ENCODE results near the gene ATP6V0D1. TPM values are rescaled to one million over a fixed set of nuclear protein-coding genes. Genes with fewer than 3 reads are reported as not detected.
"Not testable (repeated sequence)": the region's sequence is repeated elsewhere in the genome, so short reads cannot be mapped to it uniquely, and the experiment has no call there.

ATP6V0D1 gene
- total RNA-seq, 1 experiment from 2014 or later, result 43.0 TPM

GRCh38 chr16:67514382-67514828 is 33.4 kb upstream of the ATP6V0D1 start:
- Histone ChIP-seq H3K14ac (ENCODE audit: insufficient read depth, low read length) (no peak overlapping the region), H3K9me3 (ENCODE audit: control insufficient read depth, low read depth, low read length) (no peaks in the 10 kb centered on the region)
- WGBS (ENCODE audit: extremely low coverage, insufficient read length, low lambda C conversion rate), result no CpG with 5 or more reads among the region's 8 CpGs

GRCh38 chr16:67513892-67514291 is 32.9 kb upstream of the ATP6V0D1 start:
- not testable (repeated sequence) for H3K9ac ChIP-seq (ENCODE audit: extremely low read depth, insufficient read length, low read length); H3K79me1 ChIP-seq (ENCODE audit: insufficient read depth, low read depth, low read length, poor library complexity, severe bottlenecking); H2BK5ac ChIP-seq (ENCODE audit: insufficient read length, low read length); H2AK5ac ChIP-seq (ENCODE audit: insufficient read length, low read length); H3K18ac ChIP-seq (ENCODE audit: insufficient read length, low read depth, low read length); H3K14ac ChIP-seq (ENCODE audit: insufficient read depth, low read length); H4K20me1 ChIP-seq (ENCODE audit: control insufficient read depth, insufficient read depth, insufficient read length); H2BK120ac ChIP-seq (ENCODE audit: low read depth, low read length, poor library complexity, severe bottlenecking); DNase-seq; H3K56ac ChIP-seq (ENCODE audit: insufficient read length, low read depth, low read length); H3K4me2 ChIP-seq (ENCODE audit: insufficient read depth, insufficient read length, low read length); H3T11ph ChIP-seq (ENCODE audit: low read length); H2AFZ ChIP-seq (ENCODE audit: low read length); H3K4me3 Mint-ChIP-seq; H3K4me1 ChIP-seq (ENCODE audit: insufficient read depth, low read length); H3K4me1 Mint-ChIP-seq; H3K9me3 Mint-ChIP-seq; H2BK12ac ChIP-seq (ENCODE audit: insufficient read length, low read depth, low read length); H3K36me3 Mint-ChIP-seq (ENCODE audit: insufficient read depth in 1 of 3, low read depth in 3 of 3); H3K23ac ChIP-seq (ENCODE audit: insufficient read length, low read depth, low read length); H4K91ac ChIP-seq (ENCODE audit: insufficient read length, low read depth, low read length); H3K27ac ChIP-seq (ENCODE audit: insufficient read length, low read depth, low read length); H3K9me3 ChIP-seq (ENCODE audit: control insufficient read depth, low read depth, low read length); H3K27ac Mint-ChIP-seq; H4K8ac ChIP-seq (replicated peaks; ENCODE audit: insufficient read length, low read depth, low read length); H2BK20ac ChIP-seq (ENCODE audit: low read depth, low read length, poor library complexity, severe bottlenecking); H2BK15ac ChIP-seq (ENCODE audit: low read depth, low read length); H3K4ac ChIP-seq (ENCODE audit: low read depth, low read length); H4K5ac ChIP-seq (ENCODE audit: insufficient read length, low read depth, low read length); H3K27me3 ChIP-seq (ENCODE audit: insufficient read depth, low read length); H3K79me2 ChIP-seq (ENCODE audit: insufficient read depth, low read length); H3K23me2 ChIP-seq (ENCODE audit: insufficient read length, low read depth, low read length, poor library complexity, severe bottlenecking)
- peaks cover 52% of the 10 kb centered on the region for H3K27me3 Mint-ChIP-seq (ENCODE audit: low read depth)
- no CpG with 5 or more reads among the region's 1 CpG for WGBS (ENCODE audit: extremely low coverage, insufficient read length, low lambda C conversion rate)

More at GRCh38 chr16:67514382-67514828, 33.4 kb upstream of the ATP6V0D1 start:
- Mint-ChIP-seq H3K27ac (no peak overlapping the region), H3K4me1 (peaks cover 2% of the 10 kb centered on the region in 2 experiments; a peak in 1 of 4 replicates), H3K27me3 (ENCODE audit: low read depth) (peaks cover 54% of the 10 kb centered on the region), H3K9me3 (no peaks in the 10 kb centered on the region; a peak in 3 of 5 replicates), H3K4me3 (no peak overlapping the region), H3K36me3 (ENCODE audit: insufficient read depth in 1 of 3, low read depth in 3 of 3) (no peaks in the 10 kb centered on the region)
- no peaks in the 10 kb centered on the region for H3K79me1 ChIP-seq (ENCODE audit: insufficient read depth, low read depth, low read length, poor library complexity, severe bottlenecking)
- no peak overlapping the region for H2BK15ac ChIP-seq (ENCODE audit: low read depth, low read length)
- no peaks in the 10 kb centered on the region for H3K79me2 ChIP-seq (ENCODE audit: insufficient read depth, low read length)
- no peak overlapping the region for H3K18ac ChIP-seq (ENCODE audit: insufficient read length, low read depth, low read length)
- no peak overlapping the region for H2AFZ ChIP-seq (ENCODE audit: low read length)
- H2BK120ac ChIP-seq (ENCODE audit: low read depth, low read length, poor library complexity, severe bottlenecking), result no peak overlapping the region
- H4K8ac ChIP-seq (replicated peaks; ENCODE audit: insufficient read length, low read depth, low read length), result no peak overlapping the region
- peak; percentile 68 for DNase-seq
- H3K4me1 ChIP-seq (ENCODE audit: insufficient read depth, low read length), result no peaks in the 10 kb centered on the region
- H3K27ac ChIP-seq (ENCODE audit: insufficient read length, low read depth, low read length), result no peak overlapping the region
- no peaks in the 10 kb centered on the region for H4K20me1 ChIP-seq (ENCODE audit: control insufficient read depth, insufficient read depth, insufficient read length)
- H3K4me2 ChIP-seq (ENCODE audit: insufficient read depth, insufficient read length, low read length), result no peak overlapping the region
- H2BK20ac ChIP-seq (ENCODE audit: low read depth, low read length, poor library complexity, severe bottlenecking), result no peak overlapping the region
- no peak overlapping the region for H3K56ac ChIP-seq (ENCODE audit: insufficient read length, low read depth, low read length)
- TF ChIP-seq CTCF (conservative IDR thresholded peaks at IDR 0.05), result peak; percentile 77
- no peak overlapping the region for H3K9ac ChIP-seq (ENCODE audit: extremely low read depth, insufficient read length, low read length)
- H2AK5ac ChIP-seq (ENCODE audit: insufficient read length, low read length), result no peak overlapping the region
- no peak overlapping the region for H3K23ac ChIP-seq (ENCODE audit: insufficient read length, low read depth, low read length)
- H2BK5ac ChIP-seq (ENCODE audit: insufficient read length, low read length), result no peak overlapping the region
- H4K91ac ChIP-seq (ENCODE audit: insufficient read length, low read depth, low read length), result no peak overlapping the region
- H3K27me3 ChIP-seq (ENCODE audit: insufficient read depth, low read length), result no peaks in the 10 kb centered on the region; the same call in 1 of the 2 replicates
- H3K23me2 ChIP-seq (ENCODE audit: insufficient read length, low read depth, low read length, poor library complexity, severe bottlenecking), result no peaks in the 10 kb centered on the region
- no peak overlapping the region for H3K4ac ChIP-seq (ENCODE audit: low read depth, low read length)
- no peak overlapping the region for H3T11ph ChIP-seq (ENCODE audit: low read length)
- no peak overlapping the region for H2BK12ac ChIP-seq (ENCODE audit: insufficient read length, low read depth, low read length)
- H4K5ac ChIP-seq (ENCODE audit: insufficient read length, low read depth, low read length), result no peak overlapping the region

Measured in H9 (cell line).